GM18867 (cell line): ENCODE results near the gene PUSL1.

Source experiments
- ATAC-seq: cut with Tn5 transposase; IDR thresholded peaks from one replicate; pipeline ENCODE4 v1.9.1; 2021; ENCODE audit warnings: mild to moderate bottlenecking, moderate library complexity; ENCODE audit not compliant: unreplicated experiment

PUSL1 gene

DNA sequence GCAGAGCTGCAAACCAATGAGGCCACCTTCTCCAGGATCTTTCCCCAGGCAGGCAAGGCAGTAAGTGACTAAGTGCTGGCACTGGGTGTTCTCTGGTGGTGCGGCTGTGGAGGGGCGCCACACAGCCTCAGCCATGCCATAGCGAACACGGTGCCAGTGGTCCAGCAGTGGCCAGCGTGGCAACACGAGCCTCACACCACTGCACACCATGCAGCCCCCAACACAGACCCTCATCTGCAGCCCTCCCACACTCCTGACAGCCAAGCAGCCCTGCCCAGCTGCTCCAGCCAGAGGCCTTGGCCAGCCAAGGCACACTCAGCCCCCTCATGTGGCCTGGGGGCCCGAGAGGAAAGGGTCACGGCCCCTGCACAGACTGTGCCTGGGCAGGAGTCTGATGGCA lies 13.1 kb downstream of the PUSL1 start:
- ATAC-seq = no peak

DNA sequence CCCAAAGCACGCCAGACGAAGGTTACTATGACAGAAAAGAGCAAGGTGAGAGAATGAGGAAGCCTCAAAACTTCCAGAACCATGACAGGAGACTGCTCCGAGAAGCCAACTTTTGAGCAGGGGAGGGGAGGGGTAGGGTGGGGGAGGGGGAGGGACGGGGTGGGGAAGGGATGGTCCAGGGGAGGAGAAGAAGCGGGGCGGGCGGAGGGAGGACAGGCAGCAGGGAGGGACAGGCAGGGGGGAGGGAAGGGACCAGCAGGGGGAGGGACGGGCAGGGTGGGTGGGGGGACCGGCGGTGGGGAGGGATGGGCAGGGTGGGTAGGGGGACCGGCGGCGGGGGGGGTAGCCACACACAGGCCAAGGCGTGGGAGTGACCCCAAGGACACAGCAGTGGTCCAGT lies 14.0 kb downstream of the PUSL1 start:
- ATAC-seq = no peak

DNA sequence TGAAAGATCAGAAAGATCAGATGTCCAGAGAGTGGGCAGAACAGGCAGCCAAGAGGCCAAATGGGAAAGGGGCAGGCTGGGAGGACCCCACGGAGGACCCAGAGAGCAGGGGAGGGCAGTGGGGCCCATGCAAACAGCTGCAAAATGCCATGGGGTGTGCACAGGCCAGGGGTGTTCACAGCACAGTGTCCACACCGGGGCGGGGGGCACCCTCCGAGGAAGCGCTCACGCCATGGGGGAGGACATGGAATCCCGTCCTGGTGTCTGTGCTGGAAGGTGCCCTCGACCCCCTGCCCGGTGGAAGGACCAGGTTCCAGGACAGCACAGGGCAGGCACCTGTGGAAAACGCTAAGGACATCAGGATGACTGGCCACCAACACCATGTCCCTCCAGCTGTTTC lies 14.6 kb downstream of the PUSL1 start:
- ATAC-seq = no peak

DNA sequence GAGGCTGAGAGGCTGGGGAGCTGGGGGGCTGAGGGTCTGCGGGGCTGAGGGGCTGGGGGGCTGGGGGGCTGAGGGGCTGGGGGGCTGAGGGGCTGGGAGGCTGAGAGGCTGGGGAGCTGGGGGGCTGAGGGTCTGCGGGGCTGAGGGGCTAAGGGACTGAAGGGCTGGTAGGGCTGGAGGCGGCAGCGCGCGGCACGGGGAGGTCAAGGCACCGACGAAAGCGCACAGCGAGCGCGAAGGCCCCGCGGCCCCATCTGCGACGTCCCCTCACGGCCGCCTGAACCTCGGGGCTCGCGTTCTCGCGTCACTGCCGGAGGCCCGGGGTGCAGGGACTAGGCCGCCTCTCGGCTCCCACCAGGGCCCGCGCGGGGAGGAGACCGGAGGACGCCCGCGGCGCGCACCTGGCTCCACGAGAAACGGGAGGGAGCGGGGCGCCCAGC lies 15.7 kb downstream of the PUSL1 start:
- peak; percentile 25 for ATAC-seq

DNA sequence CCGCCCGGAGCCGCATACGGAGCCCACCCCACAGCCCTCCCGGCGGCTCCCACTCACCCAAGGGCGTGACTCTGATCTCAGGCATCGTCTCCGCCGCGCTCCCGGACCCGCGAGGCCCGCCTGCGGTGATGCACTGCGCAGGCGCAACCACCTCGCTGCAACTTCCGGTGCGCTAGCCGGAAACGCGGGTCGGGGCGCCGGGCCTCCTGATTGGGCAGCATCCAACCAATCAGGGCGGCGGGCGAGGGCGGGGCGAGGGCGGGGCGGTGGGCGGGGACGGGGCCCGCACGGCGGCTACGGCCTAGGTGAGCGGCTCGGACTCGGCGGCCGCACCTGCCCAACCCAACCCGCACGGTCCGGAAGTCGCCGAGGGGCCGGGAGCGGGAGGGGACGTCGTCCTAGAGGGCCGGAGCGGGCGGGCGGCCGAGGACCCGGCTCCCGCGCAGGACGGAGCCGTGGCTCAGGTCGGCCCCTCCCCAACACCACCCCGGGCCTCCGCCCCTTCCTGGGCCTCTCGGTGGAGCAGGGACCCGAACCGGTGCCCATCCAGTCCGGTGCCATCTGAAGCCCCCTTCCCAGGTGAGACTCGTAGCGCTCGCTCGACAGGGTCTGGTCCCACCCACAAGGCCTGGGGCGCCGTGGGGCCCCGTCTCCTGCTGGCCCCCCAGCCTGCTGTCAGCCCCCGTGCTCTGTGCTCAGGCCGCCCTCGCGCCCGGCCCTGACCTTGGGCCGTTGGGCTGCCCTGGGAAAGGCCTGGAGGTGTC lies 16.3 kb downstream of the PUSL1 start, which contains the start of the genes CPTP and INTS11:
Gene CPTP (plus strand): TSS at position 279 of the 764 bp plus-strand sequence. CDS start 2,109 bp downstream, outside the sequence.
Gene INTS11 (minus strand): TSS at position 137 of the 764 bp plus-strand sequence. CDS start 52 bp downstream, at position 85.
- ATAC-seq = peak; percentile 64

DNA sequence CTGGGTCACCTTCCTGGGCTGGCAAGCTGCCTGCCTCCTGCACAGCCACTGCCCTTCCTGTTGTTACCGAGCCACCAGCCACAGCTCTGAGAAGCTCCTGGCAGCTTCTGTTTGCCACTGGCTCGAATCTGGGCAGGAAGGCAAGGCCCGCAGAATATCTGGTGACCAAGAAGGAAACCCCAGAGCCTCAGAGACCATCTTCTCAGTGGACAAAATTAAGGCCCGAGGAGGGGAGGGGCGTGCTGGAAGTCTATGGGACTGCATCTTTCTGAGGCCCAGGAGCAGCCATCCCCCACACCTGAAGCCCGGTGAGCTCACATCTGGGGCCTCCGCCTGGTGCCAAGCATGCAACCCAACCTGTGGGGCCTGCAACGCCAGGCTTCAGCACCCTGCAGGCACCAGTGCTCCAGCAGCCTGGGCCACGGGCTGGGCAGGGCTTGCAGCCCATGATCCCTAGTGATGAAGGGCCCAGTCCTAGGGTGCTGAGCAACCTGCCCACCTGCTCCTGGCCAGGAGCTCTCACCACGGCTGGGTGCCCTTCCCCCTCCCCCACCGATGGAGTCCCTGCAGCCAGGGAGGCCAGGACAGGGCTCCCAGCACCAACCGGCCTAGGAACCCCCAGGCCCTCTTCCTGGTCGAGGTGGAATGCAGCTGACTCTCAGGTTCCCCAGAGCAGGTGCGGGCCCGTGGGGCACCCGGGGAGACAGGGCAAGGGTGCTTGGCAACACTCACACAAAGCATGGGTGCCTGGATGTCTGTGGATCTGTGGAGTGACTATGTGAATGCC lies 17.1 kb downstream of the PUSL1 start:
- no peak for ATAC-seq

DNA sequence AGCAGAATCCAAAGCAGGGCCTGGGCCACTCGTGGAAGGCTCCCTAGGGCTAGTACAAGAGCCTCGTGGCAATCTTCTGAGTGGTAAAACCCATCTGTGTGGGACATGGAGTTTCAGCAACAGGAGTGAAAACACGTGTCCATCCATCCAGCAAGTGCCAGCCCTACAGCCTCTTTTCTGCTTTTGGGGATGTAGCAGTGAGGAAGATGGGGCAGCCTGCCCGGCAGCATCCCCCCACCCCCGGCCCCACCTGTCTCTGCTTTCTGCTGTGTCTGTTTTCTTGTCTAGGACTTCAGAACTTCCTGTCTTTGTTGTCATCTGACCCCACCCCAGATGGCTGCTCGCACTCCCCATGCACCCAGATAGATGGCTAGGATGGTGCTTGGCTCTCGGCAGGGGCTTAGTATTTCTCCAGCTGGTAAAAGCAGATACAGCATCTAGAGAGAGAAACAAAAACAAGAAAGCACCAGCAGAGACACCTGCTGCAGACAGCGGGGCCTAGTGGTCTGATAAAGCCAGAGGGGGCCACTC lies 17.7 kb downstream of the PUSL1 start:
- ATAC-seq = no peak

DNA sequence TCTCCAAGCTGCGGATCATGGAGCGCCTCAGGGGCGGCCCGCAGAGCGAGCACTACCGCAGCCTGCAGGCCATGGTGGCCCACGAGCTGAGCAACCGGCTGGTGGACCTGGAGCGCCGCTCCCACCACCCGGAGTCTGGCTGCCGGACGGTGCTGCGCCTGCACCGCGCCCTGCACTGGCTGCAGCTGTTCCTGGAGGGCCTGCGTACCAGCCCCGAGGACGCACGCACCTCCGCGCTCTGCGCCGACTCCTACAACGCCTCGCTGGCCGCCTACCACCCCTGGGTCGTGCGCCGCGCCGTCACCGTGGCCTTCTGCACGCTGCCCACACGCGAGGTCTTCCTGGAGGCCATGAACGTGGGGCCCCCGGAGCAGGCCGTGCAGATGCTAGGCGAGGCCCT lies 18.9 kb downstream of the PUSL1 start:
- ATAC-seq = no peak

DNA sequence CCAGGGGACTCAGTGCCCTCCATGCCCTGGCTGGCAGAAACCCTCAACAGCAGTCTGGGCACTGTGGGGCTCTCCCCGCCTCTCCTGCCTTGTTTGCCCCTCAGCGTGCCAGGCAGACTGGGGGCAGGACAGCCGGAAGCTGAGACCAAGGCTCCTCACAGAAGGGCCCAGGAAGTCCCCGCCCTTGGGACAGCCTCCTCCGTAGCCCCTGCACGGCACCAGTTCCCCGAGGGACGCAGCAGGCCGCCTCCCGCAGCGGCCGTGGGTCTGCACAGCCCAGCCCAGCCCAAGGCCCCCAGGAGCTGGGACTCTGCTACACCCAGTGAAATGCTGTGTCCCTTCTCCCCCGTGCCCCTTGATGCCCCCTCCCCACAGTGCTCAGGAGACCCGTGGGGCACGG lies 19.9 kb downstream of the PUSL1 start:
- ATAC-seq = no peak

DNA sequence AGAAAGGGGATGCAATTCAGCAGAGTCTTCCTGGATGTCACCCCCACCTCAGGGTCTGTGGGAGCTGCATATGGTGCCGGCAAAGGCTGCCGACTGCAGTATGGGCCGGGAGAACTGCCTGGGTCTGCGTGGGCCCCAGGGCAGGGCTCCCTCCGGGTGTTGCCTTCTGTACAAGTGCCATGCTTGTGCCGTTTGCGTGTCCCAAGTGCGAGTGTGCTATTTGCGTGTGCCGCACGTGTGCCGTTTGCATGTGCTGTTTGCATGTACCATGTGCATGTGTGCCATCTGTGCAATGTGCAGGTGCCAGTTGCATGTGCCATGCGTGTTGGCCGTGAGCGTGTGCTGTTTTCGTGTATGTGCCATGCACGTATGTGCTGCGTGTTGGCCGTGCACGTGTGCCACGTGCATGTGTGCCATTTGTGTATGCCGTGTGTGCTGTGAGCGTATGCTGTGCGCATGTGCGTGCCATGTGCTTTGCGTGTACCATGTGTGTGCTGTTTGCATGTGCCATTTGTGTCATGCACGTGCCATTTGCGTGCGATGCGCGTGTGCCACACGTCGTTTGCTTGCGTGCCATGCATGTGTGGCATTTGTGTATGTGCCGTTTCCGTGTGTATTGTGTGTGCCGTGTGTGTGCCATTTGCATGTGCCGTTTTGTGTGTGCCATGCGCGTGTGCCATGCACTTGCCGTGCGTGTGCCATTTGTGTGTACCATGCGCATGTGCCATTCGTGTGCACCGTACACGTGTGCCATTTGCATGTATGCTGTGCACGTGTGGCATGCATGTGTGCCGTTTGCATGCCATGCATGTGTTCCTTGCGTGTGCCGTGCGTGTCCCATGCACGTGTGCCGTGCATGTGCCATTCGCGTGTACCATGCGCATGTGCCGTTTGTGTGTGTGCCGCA lies 21.2 kb downstream of the PUSL1 start:
- ATAC-seq = no peak

DNA sequence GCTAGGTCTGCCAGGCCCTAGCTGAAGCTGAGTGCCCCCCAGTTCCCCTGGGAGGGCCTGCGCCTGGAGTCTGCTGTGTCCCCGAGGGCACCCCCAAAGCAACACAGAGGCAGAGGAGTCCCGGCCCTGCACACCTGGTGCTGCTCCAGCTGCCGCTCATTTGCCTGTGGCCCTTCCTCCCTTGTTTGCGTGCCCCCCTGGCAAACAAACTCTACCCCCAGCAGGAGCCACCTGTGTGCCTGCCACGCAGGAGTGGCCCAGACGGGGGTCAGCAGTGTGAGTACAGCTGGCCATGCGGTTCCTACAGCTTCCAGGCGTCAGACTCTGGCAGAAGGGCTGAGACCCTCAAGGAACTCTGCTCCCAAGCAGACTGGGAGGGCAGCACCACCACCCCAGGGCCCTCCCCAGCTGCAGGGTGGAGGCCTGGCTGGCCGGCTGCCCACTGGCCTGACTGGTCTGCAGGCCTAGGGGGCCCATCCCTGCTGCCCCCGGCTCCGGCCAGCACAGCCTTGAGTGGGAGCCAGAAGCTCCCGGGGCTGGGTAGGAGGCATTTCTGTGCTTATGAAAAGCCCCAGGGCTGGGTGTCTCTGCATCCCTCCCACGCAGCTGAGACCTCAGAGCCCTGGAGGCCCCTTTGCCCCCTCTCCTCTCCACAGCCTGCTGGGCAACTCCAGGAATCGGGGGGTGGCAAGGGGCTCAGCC lies 22.1 kb downstream of the PUSL1 start:
- ATAC-seq = no peak

DNA sequence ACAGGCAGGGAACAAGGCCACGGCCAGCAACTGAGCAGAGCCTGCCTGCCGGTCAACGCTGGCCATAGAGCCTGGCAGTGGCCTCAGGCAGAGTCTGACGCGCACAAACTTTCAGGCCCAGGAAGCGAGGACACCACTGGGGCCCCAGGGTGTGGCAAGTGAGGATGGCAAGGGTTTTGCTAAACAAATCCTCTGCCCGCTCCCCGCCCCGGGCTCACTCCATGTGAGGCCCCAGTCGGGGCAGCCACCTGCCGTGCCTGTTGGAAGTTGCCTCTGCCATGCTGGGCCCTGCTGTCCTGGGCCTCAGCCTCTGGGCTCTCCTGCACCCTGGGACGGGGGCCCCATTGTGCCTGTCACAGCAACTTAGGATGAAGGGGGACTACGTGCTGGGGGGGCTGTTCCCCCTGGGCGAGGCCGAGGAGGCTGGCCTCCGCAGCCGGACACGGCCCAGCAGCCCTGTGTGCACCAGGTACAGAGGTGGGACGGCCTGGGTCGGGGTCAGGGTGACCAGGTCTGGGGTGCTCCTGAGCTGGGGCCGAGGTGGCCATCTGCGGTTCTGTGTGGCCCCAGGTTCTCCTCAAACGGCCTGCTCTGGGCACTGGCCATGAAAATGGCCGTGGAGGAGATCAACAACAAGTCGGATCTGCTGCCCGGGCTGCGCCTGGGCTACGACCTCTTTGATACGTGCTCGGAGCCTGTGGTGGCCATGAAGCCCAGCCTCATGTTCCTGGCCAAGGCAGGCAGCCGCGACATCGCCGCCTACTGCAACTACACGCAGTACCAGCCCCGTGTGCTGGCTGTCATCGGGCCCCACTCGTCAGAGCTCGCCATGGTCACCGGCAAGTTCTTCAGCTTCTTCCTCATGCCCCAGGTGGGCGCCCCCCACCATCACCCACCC lies 22.9 kb downstream of the PUSL1 start, which contains the start of gene TAS1R3:
Gene TAS1R3 (plus strand): TSS at position 213 of the 898 bp plus-strand sequence. CDS start 66 bp downstream, at position 279.
- no peak for ATAC-seq

DNA sequence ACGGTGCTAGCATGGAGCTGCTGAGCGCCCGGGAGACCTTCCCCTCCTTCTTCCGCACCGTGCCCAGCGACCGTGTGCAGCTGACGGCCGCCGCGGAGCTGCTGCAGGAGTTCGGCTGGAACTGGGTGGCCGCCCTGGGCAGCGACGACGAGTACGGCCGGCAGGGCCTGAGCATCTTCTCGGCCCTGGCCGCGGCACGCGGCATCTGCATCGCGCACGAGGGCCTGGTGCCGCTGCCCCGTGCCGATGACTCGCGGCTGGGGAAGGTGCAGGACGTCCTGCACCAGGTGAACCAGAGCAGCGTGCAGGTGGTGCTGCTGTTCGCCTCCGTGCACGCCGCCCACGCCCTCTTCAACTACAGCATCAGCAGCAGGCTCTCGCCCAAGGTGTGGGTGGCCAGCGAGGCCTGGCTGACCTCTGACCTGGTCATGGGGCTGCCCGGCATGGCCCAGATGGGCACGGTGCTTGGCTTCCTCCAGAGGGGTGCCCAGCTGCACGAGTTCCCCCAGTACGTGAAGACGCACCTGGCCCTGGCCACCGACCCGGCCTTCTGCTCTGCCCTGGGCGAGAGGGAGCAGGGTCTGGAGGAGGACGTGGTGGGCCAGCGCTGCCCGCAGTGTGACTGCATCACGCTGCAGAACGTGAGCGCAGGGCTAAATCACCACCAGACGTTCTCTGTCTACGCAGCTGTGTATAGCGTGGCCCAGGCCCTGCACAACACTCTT lies 23.8 kb downstream of the PUSL1 start:
- no peak for ATAC-seq

DNA sequence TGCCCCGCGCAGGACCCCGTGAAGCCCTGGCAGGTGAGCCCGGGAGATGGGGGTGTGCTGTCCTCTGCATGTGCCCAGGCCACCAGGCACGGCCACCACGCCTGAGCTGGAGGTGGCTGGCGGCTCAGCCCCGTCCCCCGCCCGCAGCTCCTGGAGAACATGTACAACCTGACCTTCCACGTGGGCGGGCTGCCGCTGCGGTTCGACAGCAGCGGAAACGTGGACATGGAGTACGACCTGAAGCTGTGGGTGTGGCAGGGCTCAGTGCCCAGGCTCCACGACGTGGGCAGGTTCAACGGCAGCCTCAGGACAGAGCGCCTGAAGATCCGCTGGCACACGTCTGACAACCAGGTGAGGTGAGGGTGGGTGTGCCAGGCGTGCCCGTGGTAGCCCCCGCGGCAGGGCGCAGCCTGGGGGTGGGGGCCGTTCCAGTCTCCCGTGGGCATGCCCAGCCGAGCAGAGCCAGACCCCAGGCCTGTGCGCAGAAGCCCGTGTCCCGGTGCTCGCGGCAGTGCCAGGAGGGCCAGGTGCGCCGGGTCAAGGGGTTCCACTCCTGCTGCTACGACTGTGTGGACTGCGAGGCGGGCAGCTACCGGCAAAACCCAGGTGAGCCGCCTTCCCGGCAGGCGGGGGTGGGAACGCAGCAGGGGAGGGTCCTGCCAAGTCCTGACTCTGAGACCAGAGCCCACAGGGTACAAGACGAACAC lies 24.5 kb downstream of the PUSL1 start:
- no peak for ATAC-seq

DNA sequence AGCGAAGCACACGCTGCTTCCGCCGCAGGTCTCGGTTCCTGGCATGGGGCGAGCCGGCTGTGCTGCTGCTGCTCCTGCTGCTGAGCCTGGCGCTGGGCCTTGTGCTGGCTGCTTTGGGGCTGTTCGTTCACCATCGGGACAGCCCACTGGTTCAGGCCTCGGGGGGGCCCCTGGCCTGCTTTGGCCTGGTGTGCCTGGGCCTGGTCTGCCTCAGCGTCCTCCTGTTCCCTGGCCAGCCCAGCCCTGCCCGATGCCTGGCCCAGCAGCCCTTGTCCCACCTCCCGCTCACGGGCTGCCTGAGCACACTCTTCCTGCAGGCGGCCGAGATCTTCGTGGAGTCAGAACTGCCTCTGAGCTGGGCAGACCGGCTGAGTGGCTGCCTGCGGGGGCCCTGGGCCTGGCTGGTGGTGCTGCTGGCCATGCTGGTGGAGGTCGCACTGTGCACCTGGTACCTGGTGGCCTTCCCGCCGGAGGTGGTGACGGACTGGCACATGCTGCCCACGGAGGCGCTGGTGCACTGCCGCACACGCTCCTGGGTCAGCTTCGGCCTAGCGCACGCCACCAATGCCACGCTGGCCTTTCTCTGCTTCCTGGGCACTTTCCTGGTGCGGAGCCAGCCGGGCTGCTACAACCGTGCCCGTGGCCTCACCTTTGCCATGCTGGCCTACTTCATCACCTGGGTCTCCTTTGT lies 25.3 kb downstream of the PUSL1 start:
- ATAC-seq = no peak

DNA sequence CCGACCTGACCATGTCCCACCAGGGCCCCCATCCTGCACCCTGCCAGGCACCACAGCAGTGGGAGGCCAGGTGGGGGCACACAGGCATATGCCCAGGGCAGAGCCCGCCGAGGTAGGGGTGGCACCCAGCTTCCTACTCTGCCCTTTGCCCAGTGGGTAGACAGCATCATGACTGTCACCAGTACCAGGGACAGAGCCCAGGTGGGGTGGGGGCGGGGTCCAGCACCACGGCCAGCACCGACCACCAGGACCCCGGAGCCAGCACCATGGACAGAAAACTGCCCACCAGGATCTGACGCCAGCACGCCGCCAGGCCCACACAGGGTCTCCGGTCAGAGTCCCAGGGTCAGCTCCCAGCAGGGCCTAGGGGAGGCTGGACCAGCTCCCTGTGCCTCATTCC lies 26.4 kb downstream of the PUSL1 start:
- ATAC-seq = no peak

DNA sequence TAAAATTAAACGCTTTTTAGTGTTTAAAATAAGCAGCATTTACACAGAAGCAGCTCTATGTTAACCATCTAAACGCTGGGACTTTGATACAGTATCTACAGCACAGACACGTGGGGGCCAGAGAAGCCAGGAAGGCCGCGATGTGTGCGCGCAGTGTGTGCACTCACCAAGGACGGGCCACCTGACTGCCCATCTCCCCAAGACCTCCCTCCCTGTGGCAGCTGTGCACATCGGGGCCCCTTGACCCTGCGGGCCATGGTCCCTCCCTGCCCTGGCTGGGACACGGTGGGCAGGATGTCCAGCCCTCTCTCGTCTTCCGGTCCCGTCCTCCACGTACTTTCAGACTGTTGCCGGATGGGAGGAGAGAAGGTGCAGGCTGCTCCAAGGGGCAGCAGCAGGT lies 26.9 kb downstream of the PUSL1 start:
- ATAC-seq = no peak
